Right renal pelvis (tissue), 4 donors: ENCODE data around the gene C6orf89. TPM values are rescaled to one million over a fixed set of nuclear protein-coding genes. Genes with fewer than 3 reads are reported as not detected.

ENCODE experiments used
- DNase-seq, 4 donors: peaks; one replicate each; pipeline ENCODE4 v3.0.0-alpha.2; 2013; ENCODE audit warnings: low read depth in 4 of 4, low spot score in 3 of 4, missing footprints in 1 of 4
- polyA plus RNA-seq, 4 donors: library from polyadenylated mRNA; unstranded; fragments of 120-200 nt; gene quantifications; one replicate each; pipeline ENCODE4 v1.2.1, GENCODE V29; 2013; ENCODE audit not compliant: insufficient read length in 4 of 4

The C6orf89 gene
- polyA plus RNA-seq, 4 donors, result 47.1 to 56.1 (median 55.1) TPM

DNA sequence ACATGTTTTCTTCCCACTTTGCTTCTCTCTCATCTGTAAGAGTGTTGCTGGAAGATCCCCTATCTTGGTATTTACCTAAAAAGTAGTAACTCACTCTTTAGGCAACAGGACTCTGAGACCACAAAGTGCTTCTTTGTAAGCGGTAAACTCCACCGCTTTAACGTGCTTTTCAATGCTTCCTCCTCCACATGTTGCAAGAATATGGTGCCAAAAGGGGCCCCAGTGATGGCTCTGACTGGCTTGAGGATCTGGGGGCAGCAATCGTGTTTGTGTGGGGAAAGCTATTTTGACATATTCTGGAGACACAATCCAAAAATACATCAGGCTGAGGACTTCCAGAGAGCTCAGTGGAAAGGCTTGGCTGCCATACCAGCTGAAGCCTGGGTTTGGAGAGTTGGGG is 34.1 kb upstream of the C6orf89 start:
- DNase-seq, result no peak

- no peak for DNase-seq
Observed at GRCh38 chr6:36852481-36853147, 33.1 kb upstream of the C6orf89 start.

DNA sequence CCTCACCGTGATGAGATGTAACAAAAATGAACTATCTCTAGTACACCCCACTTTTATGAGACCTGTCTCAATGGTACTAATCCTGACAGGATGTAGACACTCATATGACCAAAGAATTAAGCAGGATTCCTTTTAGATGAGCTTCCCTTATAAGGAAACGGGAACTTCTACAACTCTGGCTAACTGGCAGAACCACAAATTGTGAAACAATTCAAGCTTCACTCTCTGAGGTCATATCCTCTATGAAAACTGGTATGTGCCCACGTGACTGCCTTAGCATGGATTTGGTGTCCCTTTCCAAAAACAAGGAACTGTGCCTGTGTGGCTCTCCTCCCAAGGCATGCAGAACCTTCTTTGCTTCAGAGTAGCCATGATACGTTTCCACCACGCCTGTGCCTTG is 32.4 kb upstream of the C6orf89 start:
- no peak for DNase-seq

GRCh38 chr6:36855750-36856149 is 30.0 kb upstream of the C6orf89 start:
- no peak for DNase-seq

GRCh38 chr6:36856277-36856676 is 29.5 kb upstream of the C6orf89 start:
- no peak for DNase-seq

- DNase-seq, result no peak
Observed at GRCh38 chr6:36857325-36857724, 28.4 kb upstream of the C6orf89 start.

DNA sequence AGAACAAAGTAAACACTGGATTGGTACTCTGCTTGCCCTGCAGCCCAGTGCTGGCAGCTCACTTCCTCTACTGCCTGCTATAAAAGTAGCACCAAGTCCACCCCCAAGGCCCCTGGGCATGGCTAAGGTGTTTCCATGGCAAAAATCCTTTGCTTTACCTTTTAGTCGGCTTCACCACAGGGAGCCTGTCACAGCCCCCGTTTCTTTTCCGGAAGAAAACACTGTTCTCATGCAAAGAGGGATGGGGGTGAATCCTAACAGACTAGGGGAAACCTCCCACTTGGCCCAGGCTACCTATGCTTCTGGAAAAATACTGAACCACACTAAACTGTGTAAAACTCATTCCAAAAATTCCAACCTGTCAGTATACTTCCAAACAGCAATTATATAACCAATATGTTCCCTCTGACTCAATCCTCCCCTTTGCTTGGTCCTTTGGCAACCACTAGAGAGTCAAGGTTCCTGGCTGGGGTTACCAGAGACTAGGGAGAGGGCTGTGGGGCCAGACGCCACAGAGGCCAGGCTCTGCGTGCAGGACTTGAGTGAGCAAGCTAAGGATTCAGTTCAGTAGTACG is 27.3 kb upstream of the C6orf89 start:
- no peak for DNase-seq

DNA sequence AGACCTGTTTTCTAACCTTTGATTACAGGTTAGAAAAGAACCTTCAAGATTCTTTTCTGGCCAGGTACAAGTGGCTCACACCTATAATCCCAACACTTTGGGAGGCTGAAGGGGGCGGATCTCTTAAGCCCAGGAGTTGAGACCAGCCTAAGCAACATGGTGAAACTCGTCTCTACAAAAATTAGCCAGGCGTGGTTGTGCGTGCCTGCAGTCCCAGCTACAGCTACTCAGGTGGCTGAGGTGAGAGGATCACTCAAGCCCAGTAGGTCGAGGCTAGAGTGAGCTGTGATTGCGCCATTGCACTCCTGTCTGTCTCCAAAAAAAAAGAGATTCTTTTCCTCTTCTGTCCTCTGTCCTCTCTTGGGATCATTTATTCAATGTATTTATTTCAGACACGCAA is 25.6 kb upstream of the C6orf89 start:
- no peak for DNase-seq

GRCh38 chr6:36862164-36862847 is 23.4 kb upstream of the C6orf89 start:
- no peak for DNase-seq

- DNase-seq, result no peak
Observed at GRCh38 chr6:36862848-36863382, 22.8 kb upstream of the C6orf89 start.

DNA sequence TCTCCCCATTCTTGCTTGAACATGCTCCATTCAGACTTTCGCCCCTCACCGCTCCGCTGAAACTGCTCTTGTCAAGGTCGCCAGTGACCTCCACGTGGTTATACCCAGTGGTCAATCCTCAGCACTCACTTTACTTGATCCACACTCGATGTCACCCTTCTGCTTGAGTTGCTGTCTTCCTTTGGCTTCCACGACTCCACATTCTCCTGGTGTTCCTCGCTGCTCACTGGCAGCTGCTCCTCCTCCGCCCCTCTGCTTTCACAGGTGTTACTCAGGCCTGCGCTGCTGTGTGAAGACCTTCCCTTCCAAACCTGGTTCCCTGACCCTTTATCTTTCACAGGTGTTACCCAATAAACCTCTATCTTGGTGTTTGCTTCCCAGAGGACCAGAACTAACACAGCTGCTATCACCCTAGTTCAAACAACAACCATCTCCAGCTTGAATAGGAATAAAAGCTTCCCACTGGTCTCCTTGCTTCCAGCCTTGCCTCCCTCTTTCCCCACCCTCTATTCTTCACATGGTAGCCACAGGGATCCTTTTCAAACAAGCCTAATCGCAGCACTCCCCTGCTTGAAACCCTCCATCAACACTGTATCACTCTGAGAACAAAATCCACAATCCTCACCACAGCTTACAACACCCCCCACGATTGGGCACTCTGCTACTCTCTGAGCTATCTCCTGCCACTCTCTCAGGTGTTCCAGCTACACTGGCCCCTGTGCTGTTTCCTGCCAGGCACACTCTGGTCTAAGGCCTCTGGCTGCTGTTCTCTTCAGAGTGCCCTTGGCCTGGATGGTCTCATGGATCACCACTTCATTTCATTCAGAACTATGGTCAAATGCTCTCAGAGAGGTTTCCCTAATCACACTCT is 21.8 kb upstream of the C6orf89 start:
- DNase-seq, result no peak

- no peak for DNase-seq
Observed at GRCh38 chr6:36865835-36866234, 19.9 kb upstream of the C6orf89 start.

- DNase-seq, result no peak
Observed at GRCh38 chr6:36867471-36868224, 18.1 kb upstream of the C6orf89 start.

DNA sequence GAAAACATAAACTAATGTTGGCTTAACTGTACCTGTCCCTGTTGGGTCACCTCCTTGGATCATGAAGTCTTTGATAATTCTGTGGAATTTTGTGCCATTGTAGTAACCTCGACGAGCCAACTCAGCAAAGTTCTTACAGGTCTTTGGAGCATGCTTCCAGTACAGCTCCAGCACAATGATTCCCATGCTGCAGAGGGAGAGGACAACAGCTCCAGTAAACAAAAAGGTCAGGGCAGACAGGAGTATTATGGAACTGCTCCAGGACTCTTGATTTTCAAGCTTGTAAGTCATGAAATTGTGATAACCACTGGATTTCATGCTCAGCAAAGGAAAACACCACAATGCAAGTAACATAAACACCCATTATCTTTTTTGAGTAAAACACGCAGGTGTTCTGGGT is 14.1 kb upstream of the C6orf89 start:
- DNase-seq, result no peak

GRCh38 chr6:36873115-36873514 is 12.6 kb upstream of the C6orf89 start:
- no peak for DNase-seq

DNA sequence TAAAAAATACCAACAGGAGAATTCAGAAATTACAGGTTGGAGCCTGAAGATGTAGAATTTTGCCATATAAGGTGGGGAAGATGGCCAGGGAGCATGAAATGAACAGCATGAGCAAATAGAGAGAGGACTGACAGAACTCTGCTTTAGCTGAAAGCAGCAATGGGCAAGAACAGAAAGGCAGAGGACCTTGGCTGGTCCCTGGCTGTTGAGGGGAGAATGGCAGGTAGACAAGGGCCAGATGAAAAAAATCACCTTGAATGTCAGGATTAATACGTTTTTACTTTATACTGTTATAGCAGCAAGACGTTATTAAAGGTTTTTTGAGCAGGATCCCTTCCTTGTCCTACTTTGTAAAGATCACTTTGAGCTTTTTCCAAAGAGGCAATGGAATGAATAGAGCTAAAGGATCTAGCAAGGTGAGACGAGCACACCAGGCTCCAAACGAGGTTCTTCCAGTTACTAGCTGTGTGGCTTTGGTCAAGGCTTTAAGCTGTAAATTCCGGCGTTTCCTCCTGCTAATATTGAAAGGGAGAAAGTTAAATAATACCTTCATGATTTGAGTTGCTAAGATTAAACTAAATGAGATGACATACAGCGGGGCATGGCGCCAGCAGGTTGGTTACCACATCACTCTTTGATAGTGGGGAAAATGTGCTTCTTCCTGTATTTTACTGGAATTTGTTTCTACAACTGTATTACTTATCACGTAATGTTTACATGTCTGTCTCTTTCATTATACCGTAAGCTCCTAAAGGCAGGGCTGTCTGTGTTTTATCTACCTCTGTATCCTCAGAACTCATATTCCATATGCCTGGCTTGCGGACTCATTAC is 11.9 kb upstream of the C6orf89 start:
- no peak for DNase-seq

DNA sequence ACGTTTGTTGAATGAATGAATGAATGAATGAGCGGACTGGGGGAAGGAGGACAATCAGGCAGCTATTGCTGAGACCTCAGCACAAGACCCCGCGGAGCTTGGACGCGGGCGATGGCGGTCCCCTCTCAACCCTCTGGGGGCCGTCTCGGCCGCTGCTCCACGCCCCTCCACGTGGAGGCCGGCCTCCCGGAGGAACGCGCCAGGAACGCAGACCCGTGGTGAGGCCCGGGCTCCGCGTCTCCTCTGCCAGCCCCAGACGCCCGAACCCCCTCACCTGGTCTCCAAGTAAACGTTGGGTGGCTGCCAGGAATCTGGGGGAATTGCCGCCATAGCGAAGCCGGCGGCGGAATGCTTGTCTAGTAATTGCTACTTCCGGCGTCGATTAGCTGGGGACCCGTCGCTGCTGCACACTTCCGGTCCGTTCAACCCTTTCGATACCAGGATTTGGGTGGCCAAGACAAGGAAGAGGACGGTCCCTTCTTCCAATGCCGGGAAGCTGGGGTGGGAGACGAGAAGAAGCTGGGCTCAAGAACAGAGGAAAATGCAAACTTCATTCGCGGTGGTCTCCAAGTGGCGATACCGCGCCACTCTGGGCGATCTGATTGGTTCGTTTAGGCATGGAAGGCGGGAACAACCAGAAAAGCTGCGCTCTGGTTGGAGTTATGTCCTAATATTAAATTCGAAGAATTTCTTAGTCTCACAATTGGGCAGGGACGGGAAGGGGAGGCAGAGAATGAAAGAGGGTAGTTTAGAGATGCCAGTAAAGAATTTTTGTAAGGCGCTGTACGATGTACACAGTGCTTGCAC is 11.1 kb upstream of the C6orf89 start, which contains the start of gene PPIL1:
Gene PPIL1, minus strand, starts transcription at position 361 of the 807 bp plus-strand sequence. Its CDS starts 31 bp downstream, at position 330.
- peak; percentile 85 to 92 (median 88) for DNase-seq

DNA sequence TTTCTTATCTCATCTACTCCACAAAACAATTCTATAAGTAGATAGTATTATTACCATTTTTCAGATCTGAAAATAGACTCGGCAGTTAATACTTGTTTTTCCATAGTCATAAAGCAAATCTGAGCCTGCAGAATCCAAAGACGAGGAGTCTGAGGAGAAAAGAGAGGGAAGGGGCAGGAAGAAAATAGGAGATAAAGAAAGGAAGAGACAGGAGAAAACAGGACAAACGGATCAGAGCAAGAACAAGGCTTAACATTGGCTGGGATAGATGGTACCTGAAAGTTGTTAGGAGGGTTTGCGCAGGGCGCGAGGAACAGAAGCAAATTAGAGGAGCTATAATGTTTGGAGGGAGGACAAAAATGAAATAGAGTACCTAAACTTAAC is 10.5 kb upstream of the C6orf89 start:
- DNase-seq, result no peak
